ENCODE measurements around the gene HCAR3. TPM values are rescaled to one million over a fixed set of nuclear protein-coding genes. Genes with fewer than 3 reads are reported as not detected.

Gene HCAR3
- total and polyA plus RNA-seq, 2 donors (not counting 1 experiment from before 2014, with no cell fraction given) = 0.12 to 1.2 TPM

DNA sequence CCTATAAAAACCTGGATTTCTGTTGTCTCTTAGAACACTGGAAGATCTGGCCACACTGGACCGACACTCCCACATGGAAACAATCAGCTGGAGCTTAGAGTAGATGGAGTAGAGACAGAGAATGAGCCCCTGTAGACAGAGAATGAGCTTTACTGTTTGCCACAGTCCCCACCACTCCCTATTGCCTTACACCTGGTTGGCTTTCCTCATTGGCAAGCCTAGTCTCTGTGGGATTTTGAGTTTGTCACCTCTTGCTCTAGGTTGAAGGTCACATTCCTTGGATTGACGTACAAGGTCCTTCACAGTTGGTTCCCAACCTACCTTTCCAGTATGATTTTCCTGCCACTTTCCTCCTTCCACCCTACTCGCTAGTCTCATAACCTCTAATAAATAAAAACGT, 16.0 kb upstream of the HCAR3 start:
- DNase-seq (no peak), ATAC-seq (ENCODE audit: low read depth) (no peak)
- no peaks in the 10 kb centered on the region for H3K9me3 ChIP-seq (ENCODE audit: control extremely low read depth in 1 of 3, control insufficient read depth in 2 of 3, insufficient read depth in 1 of 3, low read length in 2 of 3)
- peaks cover 28% of the 10 kb centered on the region for H3K4me1 Mint-ChIP-seq
- H4K20me1 ChIP-seq (ENCODE audit: control insufficient read depth, insufficient read depth, low read length, poor library complexity, severe bottlenecking) = no peaks in the 10 kb centered on the region
- H3K27ac Mint-ChIP-seq = peak overlapping the region; percentile 92
- CTCF ChIA-PET = interaction anchor here (0.6 to 1.0 kb wide), 3 partner anchors 20 to 609 kb away, joined by 3 read pairs; partner anchors contain the start of gene DENR
- H3K36me3 ChIP-seq (replicated peaks in 1 of 2; ENCODE audit: control extremely low read depth in 1 of 2, control insufficient read depth in 1 of 2, extremely low read depth in 1 of 2, insufficient read depth in 2 of 2, low read length in 1 of 2) = no peaks in the 10 kb centered on the region
- no peak overlapping the region for H3K4me3 Mint-ChIP-seq
- H3K27ac ChIP-seq (ENCODE audit: low read length in 2 of 2) = peak overlapping the region in 1 of 2 donors; percentile 55
- H3K27me3 ChIP-seq (replicated peaks in 1 of 4; ENCODE audit: control extremely low read depth in 1 of 4, control insufficient read depth in 3 of 4, insufficient read depth in 4 of 4, low read length in 3 of 4) = no peaks in the 10 kb centered on the region
- H3K9ac ChIP-seq (ENCODE audit: low read length) = no peak overlapping the region
- POLR2A ChIA-PET = no interaction called here
- no peaks in the 10 kb centered on the region for H3K9me3 Mint-ChIP-seq (ENCODE audit: insufficient read depth)
- no peak for TF ChIP-seq CTCF (IDR thresholded peaks at IDR 0.05)
- TF ChIP-seq EZH2 (IDR thresholded peaks at IDR 0.05; ENCODE audit: borderline replicate concordance, insufficient read depth, low read depth, low read length, poor library complexity, severe bottlenecking) = no peak
- peak overlapping the region; percentile 39 for H2AFZ ChIP-seq (ENCODE audit: insufficient read depth, low read depth, low read length, poor library complexity, severe bottlenecking)
- no peak overlapping the region for H3K4me3 ChIP-seq (ENCODE audit: control extremely low read depth in 1 of 5, extremely low read depth in 1 of 5, insufficient read depth in 1 of 5, low read depth in 2 of 5, low read length in 4 of 5)
- H3K4me2 ChIP-seq (replicated peaks; ENCODE audit: low read depth, low read length, poor library complexity, severe bottlenecking) = peak overlapping the region; percentile 23
- 97% methylated on average over 3 of the region's 4 CpGs for WGBS (ENCODE audit: insufficient coverage)
- intact Hi-C loops (cut with micrococcal nuclease) = no loop called here
- no peaks in the 10 kb centered on the region for H3K27me3 Mint-ChIP-seq
- H3K79me2 ChIP-seq (ENCODE audit: control insufficient read depth, insufficient read depth, low read length) = no peaks in the 10 kb centered on the region
- H3K4me1 ChIP-seq (ENCODE audit: control insufficient read depth in 2 of 2, insufficient read depth in 2 of 2, low read length in 2 of 2) = peaks cover 24 to 26% of the 10 kb centered on the region in 2 donors

- Histone ChIP-seq H3K27me3 (replicated peaks in 1 of 4; ENCODE audit: control extremely low read depth in 1 of 4, control insufficient read depth in 3 of 4, insufficient read depth in 4 of 4, low read length in 3 of 4) (no peaks in the 10 kb centered on the region), H3K79me2 (ENCODE audit: control insufficient read depth, insufficient read depth, low read length) (no peaks in the 10 kb centered on the region), H3K4me2 (replicated peaks; ENCODE audit: low read depth, low read length, poor library complexity, severe bottlenecking) (peak overlapping the region; percentile 23), H3K36me3 (replicated peaks in 1 of 2; ENCODE audit: control extremely low read depth in 1 of 2, control insufficient read depth in 1 of 2, extremely low read depth in 1 of 2, insufficient read depth in 2 of 2, low read length in 1 of 2) (no peaks in the 10 kb centered on the region), H3K4me3 (ENCODE audit: control extremely low read depth in 1 of 5, extremely low read depth in 1 of 5, insufficient read depth in 1 of 5, low read depth in 2 of 5, low read length in 4 of 5) (no peak overlapping the region), H4K20me1 (ENCODE audit: control insufficient read depth, insufficient read depth, low read length, poor library complexity, severe bottlenecking) (no peaks in the 10 kb centered on the region), H3K27ac (ENCODE audit: low read length in 2 of 2) (peak overlapping the region in 1 of 2 donors; percentile 55), H3K4me1 (ENCODE audit: control insufficient read depth in 2 of 2, insufficient read depth in 2 of 2, low read length in 2 of 2) (peaks cover 24 to 26% of the 10 kb centered on the region in 2 donors), H3K9me3 (ENCODE audit: control extremely low read depth in 1 of 3, control insufficient read depth in 2 of 3, insufficient read depth in 1 of 3, low read length in 2 of 3) (no peaks in the 10 kb centered on the region), H2AFZ (ENCODE audit: insufficient read depth, low read depth, low read length, poor library complexity, severe bottlenecking) (no peak overlapping the region), H3K9ac (ENCODE audit: low read length) (no peak overlapping the region)
- no peak overlapping the region for H3K27ac Mint-ChIP-seq
- H3K27me3 Mint-ChIP-seq = no peaks in the 10 kb centered on the region
- no peaks in the 10 kb centered on the region for H3K9me3 Mint-ChIP-seq (ENCODE audit: insufficient read depth)
- ChIA-PET POLR2A (no interaction called here), CTCF (interaction anchor here (0.6 to 1.0 kb wide), 3 partner anchors 21 to 609 kb away, joined by 3 read pairs; partner anchors contain the start of gene DENR)
- TF ChIP-seq EZH2 (IDR thresholded peaks at IDR 0.05; ENCODE audit: borderline replicate concordance, insufficient read depth, low read depth, low read length, poor library complexity, severe bottlenecking) = no peak
- no peak for TF ChIP-seq CTCF (IDR thresholded peaks at IDR 0.05)
- intact Hi-C loops (cut with micrococcal nuclease) = no loop called here
- DNase-seq (no peak), ATAC-seq (ENCODE audit: low read depth) (no peak)
- H3K4me3 Mint-ChIP-seq = peak overlapping the region; percentile 0
- 0% methylated on average over 2 of the region's 3 CpGs for WGBS (ENCODE audit: insufficient coverage)
- H3K4me1 Mint-ChIP-seq = peaks cover 28% of the 10 kb centered on the region
Measured at GRCh38 chr12:122732170-122732569, 15.6 kb upstream of the HCAR3 start.

Measured in B cell (primary cell).